ENCODE results near the gene PGA3.

Gene PGA3

DNA sequence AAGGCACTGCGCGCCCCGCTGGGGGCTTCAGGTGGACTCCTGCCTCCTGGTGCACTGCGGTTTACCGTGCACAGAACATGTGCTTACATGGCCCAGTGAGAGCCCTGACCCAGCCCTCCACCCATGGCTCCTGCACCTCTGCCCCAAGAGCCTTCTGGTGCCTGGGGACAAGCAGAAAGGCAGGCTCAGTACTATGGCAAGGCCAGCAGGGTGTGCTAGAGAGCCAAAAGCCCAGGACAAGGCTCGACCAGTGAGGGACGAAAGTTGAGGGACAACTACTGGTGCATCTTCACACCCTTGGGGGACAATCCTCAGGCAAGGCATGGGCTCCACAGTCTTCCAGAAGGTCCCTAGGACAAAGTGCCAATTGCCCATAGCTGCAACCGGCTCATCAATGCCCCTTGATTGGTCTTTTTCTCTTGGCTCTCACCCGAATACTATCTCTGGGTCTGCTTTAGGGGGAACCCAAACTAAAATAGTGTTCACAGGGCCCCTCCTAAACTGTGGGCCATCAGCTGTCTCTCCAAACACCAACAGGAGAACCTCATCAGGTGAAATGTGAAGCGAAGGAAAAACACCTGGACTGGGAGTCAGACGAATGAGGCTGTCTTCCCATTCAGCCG is 51.2 kb downstream of the PGA3 start:
- peak; percentile 49 to 77 for DNase-seq

DNA sequence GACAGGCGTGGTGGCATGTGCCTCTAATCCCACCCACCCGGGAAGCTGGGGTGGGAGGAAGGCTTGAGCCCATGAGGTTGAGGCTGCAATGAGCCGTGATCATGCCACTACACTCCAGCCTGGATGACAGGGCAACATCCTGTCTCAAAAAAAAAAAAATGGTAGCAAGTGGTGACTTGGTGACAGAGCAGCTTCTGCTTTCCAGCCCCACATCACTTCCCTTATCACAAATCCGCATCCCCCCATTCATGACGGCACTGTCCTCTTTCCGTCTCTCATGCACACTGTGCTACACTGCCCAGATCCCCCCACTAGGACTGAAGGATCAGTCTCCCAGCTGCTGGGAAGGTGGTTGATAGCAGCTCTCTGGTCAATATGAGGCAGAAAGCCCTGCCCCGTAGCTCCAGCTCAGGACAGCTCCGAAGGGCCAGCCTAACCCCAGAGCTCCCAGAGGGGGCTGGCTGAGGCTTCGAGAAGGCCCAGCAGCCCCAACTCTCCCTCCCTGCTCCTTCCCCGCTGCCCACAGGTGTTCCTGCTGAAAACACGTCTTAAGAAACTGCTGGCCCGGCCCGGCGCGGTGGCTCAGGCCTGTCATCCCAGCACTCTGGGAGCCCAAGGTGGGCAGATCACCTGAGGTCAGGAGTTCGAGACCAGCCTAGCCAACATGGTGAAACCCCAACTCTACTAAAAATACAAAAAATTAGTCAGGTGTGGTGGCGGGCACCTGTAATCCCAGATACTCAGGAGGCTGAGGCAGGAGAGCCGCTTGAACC is 53.6 kb downstream of the PGA3 start:
- DNase-seq: no peak

DNA sequence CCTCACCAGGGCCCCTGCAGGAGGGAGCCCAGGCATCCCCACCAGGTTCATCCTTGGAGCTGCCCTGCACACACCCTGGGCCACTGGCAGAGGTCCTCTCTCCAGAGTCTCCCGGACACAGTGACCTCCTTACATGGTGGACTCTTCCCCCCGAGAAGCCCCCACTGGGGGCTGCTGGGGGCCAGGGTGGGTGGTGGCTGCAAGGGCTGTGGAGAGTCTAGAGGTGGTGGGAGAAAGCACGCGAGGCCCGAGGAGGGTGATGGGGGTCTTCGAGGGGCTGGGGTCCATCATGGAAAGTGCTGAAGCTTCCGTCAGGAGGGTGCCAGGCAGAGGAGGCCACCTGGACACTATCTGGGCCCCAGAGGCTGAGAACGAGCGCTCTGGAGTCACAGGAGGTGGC is 55.2 kb downstream of the PGA3 start:
- no peak for DNase-seq

DNA sequence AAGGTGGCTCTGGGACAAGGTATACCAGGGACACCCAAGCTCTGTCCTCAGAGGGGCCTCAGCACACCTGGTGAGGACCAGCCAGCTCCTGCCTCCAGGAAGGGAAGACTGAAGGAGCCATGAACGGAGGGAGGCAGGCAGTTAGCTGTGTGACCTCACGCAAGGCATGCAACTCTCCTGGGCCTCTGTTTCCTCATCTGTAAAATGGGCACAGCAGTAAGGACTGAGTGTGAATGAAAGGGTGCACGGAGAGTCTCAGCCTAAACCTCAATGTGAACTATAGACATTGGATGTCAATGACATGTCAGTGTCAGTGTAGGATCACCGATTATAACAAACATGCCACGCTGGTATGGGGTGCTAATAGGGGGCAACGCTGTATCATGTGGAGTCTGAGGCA is 56.0 kb downstream of the PGA3 start:
- no peak for DNase-seq
